HepG2 (cell line): ENCODE measurements around the gene NFKBIL1. TPM values are rescaled to one million over a fixed set of nuclear protein-coding genes. Genes with fewer than 3 reads are reported as not detected.

Experiments
- ATAC-seq: fragments of 200-7000 bp; cut with Tn5 transposase; 3 replicates; pipeline ENCODE4 v1.9.1; 2020; ENCODE audit warnings: mild to moderate bottlenecking, moderate library complexity
- BruUV-seq: library from RNA; stranded (reverse); fragments of 400-500 nt; replicated peaks from 2 replicates; lab custom pipeline; 2021; lab: Mats Ljungman, UMichigan
- CTCF ChIA-PET: fragments of 300-600 bp; formaldehyde crosslinking; extraction: SDS; loops from one replicate; lab custom pipeline; 2021; ENCODE audit warnings: low total read pairs, inconsistent platforms, low intra/inter-chr PET ratio; lab: Yijun Ruan, JAX
- POLR2A ChIA-PET: fragments of 350-600 bp; sonication (Branson Sonifier 250); formaldehyde crosslinking; loops from one replicate; lab custom pipeline; 2020; ENCODE audit warnings: antibody characterized with exemption, inconsistent platforms; lab: Yijun Ruan, JAX
- DNase-seq: peaks from one replicate; pipeline ENCODE4 v3.0.0-alpha.2; 2015; ENCODE audit warnings: low spot score
- FAIRE-seq: peaks from 3 replicates; lab custom pipeline; 2011; peaks lifted over from hg19 to GRCh38; lab: Jason Lieb, UNC
- H2AFZ ChIP-seq: one replicate; pipeline ENCODE4 v1.6.1; 2011; ENCODE audit warnings: low read length, inconsistent platforms
- H3K27ac ChIP-seq: fragments of 300-600 bp; 3 replicates; pipeline ENCODE4 v1.8.0; 2011; ENCODE audit warnings: mixed run types, mild to moderate bottlenecking, mixed read lengths, low read length, inconsistent platforms; ENCODE audit not compliant: insufficient read depth; ENCODE audit errors: extremely low read length
- H3K27me3 ChIP-seq, 2 experiments: fragments of 200-600 bp in 1 of 2; 2 replicates in 1 of 2; 3 replicates in 1 of 2; pipeline versions ENCODE4 v1.6.0 to v1.8.0; 2011; ENCODE audit warnings: low read length in 2 of 2, mild to moderate bottlenecking in 2 of 2, moderate library complexity in 2 of 2, inconsistent platforms in 1 of 2; ENCODE audit not compliant: insufficient read depth in 2 of 2, control insufficient read depth in 1 of 2
- H3K36me3 ChIP-seq, 2 experiments: fragments of 200-600 bp in 1 of 2; replicated peaks in 1 of 2; 2 replicates in 1 of 2; 3 replicates in 1 of 2; pipeline versions ENCODE4 v1.5.1 to v1.8.0; 2011; ENCODE audit warnings: low read length in 2 of 2, inconsistent platforms in 1 of 2; ENCODE audit not compliant: insufficient read depth in 2 of 2, control insufficient read depth in 1 of 2
- H3K4me1 ChIP-seq: 2 replicates; pipeline ENCODE4 v1.5.1; 2012; ENCODE audit warnings: low read length, inconsistent platforms; ENCODE audit not compliant: insufficient read depth
- H3K4me2 ChIP-seq: 2 replicates; pipeline ENCODE4 v1.6.0; 2011; ENCODE audit warnings: low read depth, low read length, inconsistent platforms
- H3K4me3 ChIP-seq, 3 experiments: fragments of 200-600 bp in 1 of 3; sonication (generic), shearing (Covaris generic) in 1 of 3; replicated peaks in 1 of 3; 2 replicates each; pipeline ENCODE4 v1.5.1; 2011 to 2016; ENCODE audit warnings: low read length in 3 of 3, inconsistent platforms in 2 of 3, low read depth in 2 of 3, mild to moderate bottlenecking in 2 of 3, control low read depth in 1 of 3, mixed read lengths in 1 of 3; ENCODE audit not compliant: insufficient read depth in 1 of 3
- H3K79me2 ChIP-seq: one replicate; pipeline ENCODE4 v1.6.1; 2011; ENCODE audit warnings: low read length, inconsistent platforms; ENCODE audit not compliant: insufficient read depth
- H3K9ac ChIP-seq: 2 replicates; pipeline ENCODE4 v1.6.0; 2011; ENCODE audit warnings: mild to moderate bottlenecking, low read depth, low read length, inconsistent platforms; ENCODE audit not compliant: insufficient read depth
- H3K9me3 ChIP-seq: 2 replicates; pipeline ENCODE4 v1.5.1; 2012; ENCODE audit warnings: mild to moderate bottlenecking, low read length
- H4K20me1 ChIP-seq: 2 replicates; pipeline ENCODE4 v1.6.0; 2011; ENCODE audit warnings: inconsistent platforms, mild to moderate bottlenecking, low read length, moderate library complexity; ENCODE audit not compliant: insufficient read depth
- CEBPG ChIP-seq: IDR thresholded peaks from 2 replicates; pipeline ENCODE4 v1.6.1; 2016
- DNMT3B ChIP-seq: conservative IDR thresholded peaks from 2 replicates; pipeline ENCODE4 v1.6.1; 2016; ENCODE audit warnings: missing biosample characterization, control low read depth
- IRX3 ChIP-seq: sonication (generic); formaldehyde crosslinking; IDR thresholded peaks from 2 replicates; pipeline ENCODE4 v1.8.1; 2023; ENCODE audit warnings: mild to moderate bottlenecking, low read depth, missing genetic modification reagents, borderline replicate concordance
- KLF6 ChIP-seq: IDR thresholded peaks from 2 replicates; pipeline ENCODE4 v1.8.0; 2016; ENCODE audit warnings: missing biosample characterization, missing genetic modification reagents
- NFE2 ChIP-seq: sonication (generic); formaldehyde crosslinking; IDR thresholded peaks from 2 replicates; pipeline ENCODE4 v1.4.0; 2020; ENCODE audit warnings: missing genetic modification reagents
- PAF1 ChIP-seq: IDR thresholded peaks from 2 replicates; pipeline ENCODE4 v1.6.1; 2016; ENCODE audit warnings: missing genetic modification reagents, missing compliant biosample characterization
- PHF5A ChIP-seq: IDR thresholded peaks from one replicate; pipeline ENCODE4 v1.6.1; 2018; ENCODE audit warnings: low read depth, missing genetic modification reagents; ENCODE audit not compliant: unreplicated experiment
- POLR2A ChIP-seq, 2 experiments: IDR thresholded peaks; 2 replicates each; pipeline ENCODE4 v1.6.1; 2011; ENCODE audit warnings: low read depth in 2 of 2, low read length in 2 of 2, mild to moderate bottlenecking in 1 of 2, moderate library complexity in 1 of 2; ENCODE audit not compliant: insufficient read depth in 1 of 2
- POLR2G ChIP-seq: fragments of 200-400 bp; formaldehyde crosslinking; IDR thresholded peaks from 2 replicates; pipeline ENCODE4 v1.6.1; 2018; ENCODE audit warnings: mild to moderate bottlenecking, low read depth, low read length, moderate library complexity
- RARA ChIP-seq: IDR thresholded peaks from 2 replicates; pipeline ENCODE4 v1.6.1; 2016; ENCODE audit warnings: missing genetic modification reagents, missing compliant biosample characterization
- RBM22 ChIP-seq: fragments of 200-400 bp; formaldehyde crosslinking; optimal IDR thresholded peaks from 2 replicates; pipeline ENCODE3; 2017; ENCODE audit warnings: mild to moderate bottlenecking, low read length, moderate library complexity
- REPIN1 ChIP-seq: sonication (generic); formaldehyde crosslinking; IDR thresholded peaks from 2 replicates; pipeline ENCODE4 v1.8.0; 2022; ENCODE audit warnings: missing genetic modification reagents, low read depth, mild to moderate bottlenecking, borderline replicate concordance
- ZKSCAN5 ChIP-seq: sonication (generic); formaldehyde crosslinking; IDR thresholded peaks from 2 replicates; pipeline ENCODE4 v1.5.1; 2020; ENCODE audit warnings: mild to moderate bottlenecking, missing genetic modification reagents
- ZNF713 ChIP-seq: sonication (generic); formaldehyde crosslinking; IDR thresholded peaks from 2 replicates; pipeline ENCODE4 v1.4.0; 2020; ENCODE audit warnings: mild to moderate bottlenecking, missing genetic modification reagents
- ZSCAN12 ChIP-seq: sonication (generic); formaldehyde crosslinking; IDR thresholded peaks from 2 replicates; pipeline ENCODE4 v1.9.0; 2021; ENCODE audit warnings: mild to moderate bottlenecking, missing genetic modification reagents
- WGBS: methylation state at CpG from one replicate; pipeline ENCODE4 v1.1.6; 2017; ENCODE audit warnings: low lambda C conversion rate; 5-methylcytosine and 5-hydroxymethylcytosine counted together
- in situ Hi-C: cut with HindIII; loops from 2 replicates; pipeline ENCODE4 v1.10.0; 2017; ENCODE audit warnings: low pct_unique_long_range_greater_than_20kb; ENCODE audit not compliant: extremely low pct_ligation_motif_present
- intact Hi-C: fragments of 100-400 bp; cut with micrococcal nuclease; formaldehyde crosslinking; loops from one replicate; pipeline ENCODE4 v1.10.0; 2022; ENCODE audit not compliant: unreplicated experiment
- polyA plus RNA-seq, 8 experiments: library from polyadenylated mRNA; depleted of rRNA in 3 of 8; stranded (reverse) in 7 of 8; unstranded in 1 of 8; fragments of >200 nt; fragmentation: Illumina TruSeq in 4 of 8; extraction: Trizol in 4 of 8; gene quantifications; 2 replicates each; pipeline versions ENCODE4 v1.2.1 to v1.2.3, GENCODE V29; 2011 to 2016; ENCODE audit warnings: low read depth in 4 of 8, missing spikeins in 1 of 8, mixed read lengths in 1 of 8; ENCODE audit not compliant: insufficient read depth in 1 of 8
- total RNA-seq, 5 experiments: library from RNA; depleted of rRNA; stranded (reverse); fragments of >200 nt; fragmentation: Illumina TruSeq; extraction: Trizol; gene quantifications; 2 replicates each; pipeline ENCODE4 v1.2.3, GENCODE V29; 2016; ENCODE audit warnings: low read depth in 1 of 5
- TF ChIP-seq, protein P1 (sequence below): sonication (generic); formaldehyde crosslinking; IDR thresholded peaks from 2 replicates; pipeline ENCODE4 v1.4.0; 2020; ENCODE audit warnings: missing genetic modification reagents, low read depth, mild to moderate bottlenecking, borderline replicate concordance
- TF ChIP-seq, protein P2 (sequence below): sonication (generic); formaldehyde crosslinking; IDR thresholded peaks from 2 replicates; pipeline ENCODE4 v1.5.0; 2020; ENCODE audit warnings: missing genetic modification reagents
- TF ChIP-seq, protein P3 (sequence below): sonication (generic); formaldehyde crosslinking; IDR thresholded peaks from 2 replicates; pipeline ENCODE4 v1.4.0; 2020; ENCODE audit warnings: missing genetic modification reagents; ENCODE audit errors: not compliant biosample characterization

Gene NFKBIL1
- total and polyA plus RNA-seq, 2 of the 13 experiments (the other 11 are each of a cell fraction or from before 2014, with no cell fraction given) = 9.7 to 19.5 TPM

DNA sequence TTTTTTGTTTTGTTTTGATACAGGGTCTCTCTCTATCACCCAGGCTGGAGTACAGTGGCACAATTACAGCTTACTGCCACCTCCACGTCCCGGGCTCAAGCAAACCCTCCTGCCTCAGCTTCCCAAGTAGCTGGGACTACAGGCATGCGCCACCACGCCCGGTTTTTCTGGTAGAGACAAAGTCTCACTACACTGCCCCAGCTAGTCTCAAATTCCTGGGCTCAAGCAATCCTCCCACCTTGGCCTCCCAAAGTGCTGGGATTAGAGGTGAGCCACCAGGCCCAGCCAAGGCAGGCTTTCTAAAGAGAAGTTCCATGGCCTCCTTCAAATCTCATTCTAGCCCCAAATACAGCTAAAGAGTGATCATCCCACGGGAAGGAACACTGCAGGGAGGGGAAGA, 13.4 kb upstream of the NFKBIL1 start:
- CTCF ChIA-PET = no interaction called here

DNA sequence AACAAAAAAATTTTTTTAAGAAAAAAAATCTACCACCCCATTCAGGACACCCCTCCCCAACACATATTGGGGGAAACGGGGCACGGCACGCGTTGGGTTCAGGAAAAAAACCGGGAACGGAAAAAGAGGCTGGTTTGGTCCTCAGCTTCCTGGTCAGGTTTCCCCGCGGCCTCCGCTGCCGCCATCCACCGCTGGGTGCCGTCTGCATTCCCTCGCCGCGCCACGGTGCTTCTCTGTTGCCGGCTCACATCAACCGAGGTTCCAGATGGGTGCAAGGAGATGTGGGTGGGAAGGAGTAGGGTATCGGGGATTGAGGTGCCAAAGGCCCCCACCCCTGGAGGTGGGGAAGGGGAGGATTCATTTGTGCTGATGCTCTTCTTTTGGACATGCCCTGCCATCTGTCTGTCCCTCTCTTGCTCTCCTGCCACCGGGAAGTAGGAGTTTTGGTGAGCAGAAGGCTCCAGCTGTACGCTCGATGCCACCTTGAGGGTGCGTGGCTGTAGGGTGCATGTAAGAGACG, 12.8 kb upstream of the NFKBIL1 start:
- Histone ChIP-seq H2AFZ (no peak overlapping the region), H3K4me2 (no peak overlapping the region), H3K9me3 (no peaks in the 10 kb centered on the region), H3K4me1 (peaks cover 79% of the 10 kb centered on the region), H3K36me3 (peaks cover 51 to 95% of the 10 kb centered on the region in 2 experiments), H3K27me3 (no peaks in the 10 kb centered on the region), H3K27ac (no peak overlapping the region), H3K79me2 (peaks cover 40% of the 10 kb centered on the region), H3K9ac (no peak overlapping the region), H4K20me1 (peaks cover 77% of the 10 kb centered on the region), H3K4me3 (no peak overlapping the region)
- in situ Hi-C loops = no loop called here
- ChIA-PET POLR2A (interaction anchor here (1.3 kb wide), 1 partner anchor 7 kb away, joined by 6 read pairs; the partner anchor contains the start of gene DDX39B), CTCF (no interaction called here)
- no peak for ATAC-seq
- BruUV-seq = no TSS peak
- 94% methylated on average over 24 of the region's 24 CpGs for WGBS
- no peak for FAIRE-seq
- intact Hi-C loops = no loop called here
- no peak for DNase-seq
- TF ChIP-seq, protein P1, sequence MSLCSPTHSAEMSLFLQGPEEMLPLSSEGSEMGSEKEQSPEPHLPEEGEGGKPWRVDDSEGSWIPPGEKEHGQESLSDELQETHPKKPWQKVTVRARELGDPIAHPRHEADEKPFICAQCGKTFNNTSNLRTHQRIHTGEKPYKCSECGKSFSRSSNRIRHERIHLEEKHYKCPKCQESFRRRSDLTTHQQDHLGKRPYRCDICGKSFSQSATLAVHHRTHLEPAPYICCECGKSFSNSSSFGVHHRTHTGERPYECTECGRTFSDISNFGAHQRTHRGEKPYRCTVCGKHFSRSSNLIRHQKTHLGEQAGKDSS (CRISPR knock-in tag) = no peak
- TF ChIP-seq ZSCAN12 (CRISPR knock-in tag) (no peak), ZKSCAN5 (CRISPR knock-in tag) (no peak), RARA (CRISPR knock-in tag) (no peak), ZNF713 (CRISPR knock-in tag) (no peak), KLF6 (no peak), CEBPG (no peak)
- TF ChIP-seq, protein P2, sequence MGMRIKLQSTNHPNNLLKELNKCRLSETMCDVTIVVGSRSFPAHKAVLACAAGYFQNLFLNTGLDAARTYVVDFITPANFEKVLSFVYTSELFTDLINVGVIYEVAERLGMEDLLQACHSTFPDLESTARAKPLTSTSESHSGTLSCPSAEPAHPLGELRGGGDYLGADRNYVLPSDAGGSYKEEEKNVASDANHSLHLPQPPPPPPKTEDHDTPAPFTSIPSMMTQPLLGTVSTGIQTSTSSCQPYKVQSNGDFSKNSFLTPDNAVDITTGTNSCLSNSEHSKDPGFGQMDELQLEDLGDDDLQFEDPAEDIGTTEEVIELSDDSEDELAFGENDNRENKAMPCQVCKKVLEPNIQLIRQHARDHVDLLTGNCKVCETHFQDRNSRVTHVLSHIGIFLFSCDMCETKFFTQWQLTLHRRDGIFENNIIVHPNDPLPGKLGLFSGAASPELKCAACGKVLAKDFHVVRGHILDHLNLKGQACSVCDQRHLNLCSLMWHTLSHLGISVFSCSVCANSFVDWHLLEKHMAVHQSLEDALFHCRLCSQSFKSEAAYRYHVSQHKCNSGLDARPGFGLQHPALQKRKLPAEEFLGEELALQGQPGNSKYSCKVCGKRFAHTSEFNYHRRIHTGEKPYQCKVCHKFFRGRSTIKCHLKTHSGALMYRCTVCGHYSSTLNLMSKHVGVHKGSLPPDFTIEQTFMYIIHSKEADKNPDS (CRISPR knock-in tag) = no peak
- TF ChIP-seq, protein P3, sequence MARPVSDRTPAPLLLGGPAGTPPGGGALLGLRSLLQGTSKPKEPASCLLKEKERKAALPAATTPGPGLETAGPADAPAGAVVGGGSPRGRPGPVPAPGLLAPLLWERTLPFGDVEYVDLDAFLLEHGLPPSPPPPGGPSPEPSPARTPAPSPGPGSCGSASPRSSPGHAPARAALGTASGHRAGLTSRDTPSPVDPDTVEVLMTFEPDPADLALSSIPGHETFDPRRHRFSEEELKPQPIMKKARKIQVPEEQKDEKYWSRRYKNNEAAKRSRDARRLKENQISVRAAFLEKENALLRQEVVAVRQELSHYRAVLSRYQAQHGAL (CRISPR knock-in tag) = no peak

More for the DNA sequence above, 13.4 kb upstream of the NFKBIL1 start:
- FAIRE-seq (no peak), DNase-seq (no peak), ATAC-seq (no peak)
- in situ Hi-C loops = no loop called here
- WGBS = over 99% methylated on average over 6 of the region's 6 CpGs
- TF ChIP-seq RBM22 (peak; percentile 6), REPIN1 (CRISPR knock-in tag) (0 out of 2 replicates have a peak, but pooled peaks have one; percentile 25), IRX3 (0 out of 2 replicates have a peak, but pooled peaks have one; percentile 26), PAF1 (CRISPR knock-in tag) (0 out of 2 replicates have a peak, but pooled peaks have one; percentile 16), DNMT3B (CRISPR knock-in tag) (no peak), POLR2A (IDR thresholded peaks at IDR 0.05; ENCODE audit: insufficient read depth in 1 of 2, low read depth in 2 of 2, low read length in 2 of 2) (0 out of 4 replicates have a peak, but pooled peaks of 1 of the 2 experiments have one; percentile 14), POLR2G (peak; percentile 19; the same call in 1 of the 2 replicates), PHF5A (CRISPR knock-in tag) (peak; percentile 8), NFE2 (CRISPR knock-in tag) (no peak)
- intact Hi-C loops = no loop called here
- Histone ChIP-seq H3K4me1 (peaks cover 79% of the 10 kb centered on the region), H3K4me2 (no peak overlapping the region), H3K9me3 (no peaks in the 10 kb centered on the region), H3K27ac (no peak overlapping the region), H3K4me3 (no peak overlapping the region), H3K36me3 (peaks cover 51 to 90% of the 10 kb centered on the region in 2 experiments), H4K20me1 (peaks cover 74% of the 10 kb centered on the region), H3K9ac (no peak overlapping the region), H3K79me2 (peaks cover 34% of the 10 kb centered on the region), H3K27me3 (no peaks in the 10 kb centered on the region), H2AFZ (no peak overlapping the region)
- TSS peak; percentile 32 for BruUV-seq
- POLR2A ChIA-PET = interaction anchor here (1.3 kb wide), 1 partner anchor 8 kb away, joined by 6 read pairs; the partner anchor contains the start of gene DDX39B
